ENCODE measurements around the gene RMND5B.

- TF ChIP-seq, protein P1, sequence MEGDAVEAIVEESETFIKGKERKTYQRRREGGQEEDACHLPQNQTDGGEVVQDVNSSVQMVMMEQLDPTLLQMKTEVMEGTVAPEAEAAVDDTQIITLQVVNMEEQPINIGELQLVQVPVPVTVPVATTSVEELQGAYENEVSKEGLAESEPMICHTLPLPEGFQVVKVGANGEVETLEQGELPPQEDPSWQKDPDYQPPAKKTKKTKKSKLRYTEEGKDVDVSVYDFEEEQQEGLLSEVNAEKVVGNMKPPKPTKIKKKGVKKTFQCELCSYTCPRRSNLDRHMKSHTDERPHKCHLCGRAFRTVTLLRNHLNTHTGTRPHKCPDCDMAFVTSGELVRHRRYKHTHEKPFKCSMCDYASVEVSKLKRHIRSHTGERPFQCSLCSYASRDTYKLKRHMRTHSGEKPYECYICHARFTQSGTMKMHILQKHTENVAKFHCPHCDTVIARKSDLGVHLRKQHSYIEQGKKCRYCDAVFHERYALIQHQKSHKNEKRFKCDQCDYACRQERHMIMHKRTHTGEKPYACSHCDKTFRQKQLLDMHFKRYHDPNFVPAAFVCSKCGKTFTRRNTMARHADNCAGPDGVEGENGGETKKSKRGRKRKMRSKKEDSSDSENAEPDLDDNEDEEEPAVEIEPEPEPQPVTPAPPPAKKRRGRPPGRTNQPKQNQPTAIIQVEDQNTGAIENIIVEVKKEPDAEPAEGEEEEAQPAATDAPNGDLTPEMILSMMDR (IDR thresholded peaks at IDR 0.05), result no peak
- no peak for TF ChIP-seq POLR2A (IDR thresholded peaks at IDR 0.05)
- TF ChIP-seq POLR2AphosphoS5 (IDR thresholded peaks at IDR 0.05), result no peak
- TF ChIP-seq EP300 (IDR thresholded peaks at IDR 0.05), result no peak
Observed at GRCh38 chr5:178142642-178143041, 11.8 kb downstream of the RMND5B start.

Measured in stomach (tissue), 4 donors.